Subcutaneous adipose tissue (tissue), 4 donors: ENCODE measurements around the gene EPB41L2. TPM values are rescaled to one million over a fixed set of nuclear protein-coding genes. Genes with fewer than 3 reads are reported as not detected.

Experiments
- total RNA-seq, 4 donors: library from RNA; depleted of rRNA; stranded (reverse); fragments of >200 nt; gene quantifications; one replicate each; pipeline ENCODE4 v1.1.0, GENCODE V29; 2016
- TF ChIP-seq, protein P1 (sequence below): fragments of 450-650 bp; IDR thresholded peaks from one replicate; pipeline ENCODE4 v1.5.1; 2016; ENCODE audit warnings: low read depth, mild to moderate bottlenecking, control low read depth, antibody characterized with exemption, moderate library complexity

EPB41L2 gene
- total RNA-seq, 4 donors from 2014 or later = 124 to 189 (median 160) TPM

DNA sequence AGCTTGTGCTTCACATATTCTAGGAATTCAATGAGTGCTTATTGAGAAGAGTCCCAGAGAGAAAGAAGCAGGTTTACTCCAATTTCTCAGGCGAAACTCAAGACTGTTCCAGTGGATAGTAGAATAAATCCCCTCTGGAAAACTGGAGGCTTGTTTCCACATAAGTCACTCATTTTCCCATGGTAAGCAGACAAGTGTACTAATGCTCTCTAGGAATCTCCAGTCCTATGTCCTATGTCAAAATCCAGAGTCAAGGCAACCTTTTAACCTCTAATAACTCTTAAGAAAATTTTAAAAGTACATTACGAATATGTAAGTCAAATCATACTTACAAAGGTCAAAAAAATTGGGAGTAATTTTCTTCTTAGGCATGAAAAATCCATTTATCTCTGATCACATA is 200.7 kb downstream of the EPB41L2 start:
- TF ChIP-seq, protein P1, sequence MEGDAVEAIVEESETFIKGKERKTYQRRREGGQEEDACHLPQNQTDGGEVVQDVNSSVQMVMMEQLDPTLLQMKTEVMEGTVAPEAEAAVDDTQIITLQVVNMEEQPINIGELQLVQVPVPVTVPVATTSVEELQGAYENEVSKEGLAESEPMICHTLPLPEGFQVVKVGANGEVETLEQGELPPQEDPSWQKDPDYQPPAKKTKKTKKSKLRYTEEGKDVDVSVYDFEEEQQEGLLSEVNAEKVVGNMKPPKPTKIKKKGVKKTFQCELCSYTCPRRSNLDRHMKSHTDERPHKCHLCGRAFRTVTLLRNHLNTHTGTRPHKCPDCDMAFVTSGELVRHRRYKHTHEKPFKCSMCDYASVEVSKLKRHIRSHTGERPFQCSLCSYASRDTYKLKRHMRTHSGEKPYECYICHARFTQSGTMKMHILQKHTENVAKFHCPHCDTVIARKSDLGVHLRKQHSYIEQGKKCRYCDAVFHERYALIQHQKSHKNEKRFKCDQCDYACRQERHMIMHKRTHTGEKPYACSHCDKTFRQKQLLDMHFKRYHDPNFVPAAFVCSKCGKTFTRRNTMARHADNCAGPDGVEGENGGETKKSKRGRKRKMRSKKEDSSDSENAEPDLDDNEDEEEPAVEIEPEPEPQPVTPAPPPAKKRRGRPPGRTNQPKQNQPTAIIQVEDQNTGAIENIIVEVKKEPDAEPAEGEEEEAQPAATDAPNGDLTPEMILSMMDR = no peak

DNA sequence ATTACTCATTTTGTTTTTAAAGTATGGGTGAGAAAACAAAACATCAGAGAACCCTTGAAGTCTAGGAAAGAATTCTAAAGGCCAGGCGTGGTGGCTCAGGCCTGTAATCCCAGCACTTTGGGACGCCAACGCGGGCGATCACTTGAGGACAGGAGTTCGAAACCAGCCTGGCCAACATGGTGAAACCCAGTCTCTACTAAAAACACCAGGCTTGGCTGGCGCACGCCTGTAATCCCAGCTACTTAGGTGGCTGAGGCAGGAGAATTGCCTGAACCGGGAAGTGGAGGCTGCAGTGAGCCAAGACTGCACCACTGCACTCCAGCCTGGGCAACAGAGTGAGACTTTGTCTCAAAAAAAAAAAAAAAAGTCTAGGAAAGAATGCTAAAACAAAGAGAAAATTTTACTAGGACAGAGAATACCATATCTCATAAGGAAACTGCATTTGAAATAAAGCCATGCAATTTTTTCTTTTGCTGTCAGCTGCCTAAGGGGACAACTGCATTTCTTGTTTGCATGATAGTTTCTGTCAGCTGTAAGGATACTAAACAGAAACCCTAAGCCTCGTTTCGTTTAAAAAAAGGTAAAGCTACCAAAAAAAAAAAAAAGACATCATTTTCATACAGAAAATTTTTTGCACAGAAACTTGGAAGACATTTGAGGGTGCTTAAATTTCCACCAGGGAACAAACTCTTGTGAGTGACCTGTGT is 203.7 kb downstream of the EPB41L2 start:
- TF ChIP-seq, protein P1 = no peak

DNA sequence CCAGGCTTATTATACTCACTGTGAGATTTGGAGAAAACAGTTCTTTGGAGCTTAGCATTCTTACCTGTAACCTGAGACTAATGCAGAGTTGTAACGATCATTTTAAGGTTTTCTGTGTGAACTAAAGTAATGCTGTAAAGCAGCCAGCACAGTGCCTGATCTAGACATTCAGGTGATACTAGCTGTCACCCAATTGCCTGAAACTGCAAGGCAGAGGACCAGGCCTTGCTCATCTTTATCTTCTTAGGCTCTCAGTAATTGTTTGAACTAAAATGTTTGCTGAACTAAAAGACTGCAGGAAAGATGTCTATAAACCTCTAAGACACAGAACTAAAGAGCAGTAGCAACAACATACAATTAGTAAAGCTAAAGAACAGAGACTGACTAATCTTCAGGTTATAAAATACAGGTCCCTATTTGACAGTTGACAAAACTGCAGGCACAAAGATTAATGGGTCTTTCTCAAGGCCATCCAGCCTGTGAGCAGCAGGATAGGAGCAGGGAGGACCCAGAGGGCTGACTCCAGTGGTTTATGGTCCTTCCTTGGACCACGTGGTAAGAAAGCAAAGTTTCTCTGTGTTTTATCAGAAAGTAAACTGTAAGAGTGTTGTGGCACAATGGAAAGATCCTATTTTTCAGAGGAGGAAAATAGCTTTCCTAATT is 204.4 kb downstream of the EPB41L2 start:
- TF ChIP-seq, protein P1 = no peak

DNA sequence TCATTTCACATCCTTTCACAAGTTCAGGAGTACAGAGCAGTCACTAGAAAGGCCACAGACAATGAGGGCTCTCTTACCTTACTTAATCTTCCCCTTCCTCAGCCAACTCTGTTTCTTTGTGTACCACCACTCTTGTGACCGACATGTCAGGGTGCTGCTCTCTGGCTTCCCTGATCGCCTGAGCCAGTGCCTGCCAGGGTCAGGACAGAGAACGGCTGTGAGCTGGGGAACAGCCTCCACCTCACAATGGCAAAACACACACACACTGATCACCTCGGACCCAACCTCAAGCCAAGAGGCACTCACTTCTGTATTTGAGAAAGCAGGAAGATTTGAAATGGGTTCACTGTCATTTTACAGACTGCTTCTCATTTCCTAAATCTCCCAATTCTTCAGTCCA is 205.0 kb downstream of the EPB41L2 start:
- TF ChIP-seq, protein P1 = no peak

DNA sequence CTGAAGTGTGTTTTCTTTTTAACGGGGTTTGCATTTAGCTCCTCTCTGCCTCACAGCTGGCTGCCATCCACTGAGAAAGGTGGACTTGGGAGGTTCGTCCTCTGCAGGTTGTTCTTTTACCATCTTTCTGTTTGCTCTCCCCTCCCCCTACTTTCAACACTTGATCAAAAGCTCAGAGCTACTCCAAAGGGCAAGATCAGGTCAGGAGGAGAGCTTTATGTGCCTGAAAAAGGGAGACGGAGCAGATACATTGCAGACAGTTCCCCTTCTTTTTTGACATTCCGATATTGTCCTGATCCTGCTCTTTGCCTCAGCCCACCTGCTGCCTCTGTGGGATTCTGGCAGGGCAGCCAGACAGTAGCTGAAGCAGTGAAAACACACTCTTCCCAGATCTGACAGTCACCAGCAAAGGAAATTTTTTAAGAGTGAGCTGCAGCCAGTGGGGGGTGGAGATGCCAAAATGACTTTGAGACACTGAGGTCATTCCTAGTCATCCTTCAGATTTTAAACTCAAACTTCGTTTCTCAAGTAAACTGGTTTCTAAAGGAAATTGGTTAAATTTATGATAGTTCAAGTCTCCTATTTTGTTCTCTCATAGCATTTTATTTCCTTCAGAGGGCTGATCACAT is 209.4 kb downstream of the EPB41L2 start:
- TF ChIP-seq, protein P1 = no peak

DNA sequence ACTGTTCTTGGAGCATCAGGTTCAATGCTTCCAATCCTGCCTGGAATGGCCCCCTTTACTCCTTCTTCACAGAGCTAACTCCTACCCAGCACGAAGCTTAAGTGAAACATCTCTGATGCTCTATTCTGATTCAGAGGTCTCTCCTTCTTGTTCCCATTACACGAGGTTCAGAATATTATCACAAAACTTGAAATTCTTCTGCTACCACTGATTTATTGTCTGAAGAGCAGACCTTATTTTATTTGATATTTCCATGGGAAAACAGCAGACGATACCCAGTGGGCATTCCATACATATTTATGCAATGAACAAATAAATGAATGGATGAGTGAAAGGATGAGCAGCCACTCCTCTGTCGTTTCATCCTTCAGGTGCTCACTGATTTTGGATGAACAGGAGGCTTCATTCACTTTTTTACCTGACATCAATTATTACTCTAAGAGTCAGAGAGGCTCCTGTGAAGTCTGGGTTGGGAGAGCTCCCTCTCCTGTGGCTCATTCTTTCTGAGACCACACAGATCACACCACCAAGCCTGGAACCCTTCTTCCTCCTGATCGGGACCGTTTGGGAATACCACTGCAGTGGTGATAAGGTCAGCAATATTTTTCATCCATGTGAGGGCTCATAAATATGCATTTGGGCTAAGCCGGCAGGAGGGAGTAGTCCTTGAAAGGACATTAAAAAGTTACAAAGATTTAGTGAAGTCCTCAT is 210.0 kb downstream of the EPB41L2 start:
- TF ChIP-seq, protein P1 = no peak

DNA sequence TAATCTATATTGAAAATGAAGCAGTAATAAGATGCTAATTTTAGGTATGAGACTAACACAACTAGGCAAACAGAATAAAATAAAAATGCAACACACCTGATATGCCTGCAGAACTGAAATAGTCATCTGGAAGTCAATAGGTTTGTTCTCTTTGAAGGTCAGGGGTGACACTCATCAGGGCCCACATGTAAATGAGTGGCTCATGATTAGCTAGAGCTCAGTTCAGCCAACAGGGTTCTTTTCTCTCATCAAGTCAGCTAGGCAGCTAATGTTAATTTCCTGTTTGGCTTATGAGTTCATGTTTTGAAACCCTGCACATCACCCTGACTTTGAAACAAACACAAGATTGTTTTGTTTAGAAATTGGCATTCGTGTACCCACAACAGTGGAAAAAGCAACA is 212.0 kb downstream of the EPB41L2 start:
- TF ChIP-seq, protein P1 = no peak
